Measurements from ENCODE around the gene TBATA. TPM values are rescaled to one million over a fixed set of nuclear protein-coding genes. Genes with fewer than 3 reads are reported as not detected.
A peak's percentile ranks its signal among the peaks of the same experiment; 100 is the strongest.
"Not testable (repeated sequence)": the region's sequence is repeated elsewhere in the genome, so short reads cannot be mapped to it uniquely, and the experiment has no call there.

The TBATA gene
- total and polyA plus RNA-seq, 2 donors: not detected

DNA sequence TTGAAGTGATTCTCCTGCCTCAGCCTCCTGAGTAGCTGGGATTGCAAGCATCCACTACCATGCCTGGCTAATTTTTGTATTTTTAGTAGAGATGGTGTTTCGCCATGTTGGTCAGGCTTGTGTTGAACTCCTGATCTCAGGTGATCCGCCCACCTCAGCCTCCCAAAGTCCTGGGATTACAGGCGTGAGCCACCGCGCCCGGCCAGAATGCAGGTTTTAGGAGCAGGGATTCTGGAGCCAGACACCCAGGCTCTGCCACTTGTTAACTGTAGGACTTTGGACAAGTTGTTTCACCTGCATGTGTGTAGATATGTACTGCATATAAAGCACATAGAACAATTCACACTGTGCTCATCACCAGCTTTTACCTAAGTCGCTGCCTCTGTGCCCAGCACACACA is 14.7 kb downstream of the TBATA start:
- not testable (repeated sequence) for H3K27ac ChIP-seq (ENCODE audit: low read depth); H3K36me3 ChIP-seq (ENCODE audit: insufficient read depth); H3K4me3 ChIP-seq (ENCODE audit: low read depth, low read length); H3K4me1 ChIP-seq (ENCODE audit: insufficient read depth); DNase-seq (ENCODE audit: extremely low spot score)
- WGBS: 97% methylated on average over 7 of the region's 7 CpGs

DNA sequence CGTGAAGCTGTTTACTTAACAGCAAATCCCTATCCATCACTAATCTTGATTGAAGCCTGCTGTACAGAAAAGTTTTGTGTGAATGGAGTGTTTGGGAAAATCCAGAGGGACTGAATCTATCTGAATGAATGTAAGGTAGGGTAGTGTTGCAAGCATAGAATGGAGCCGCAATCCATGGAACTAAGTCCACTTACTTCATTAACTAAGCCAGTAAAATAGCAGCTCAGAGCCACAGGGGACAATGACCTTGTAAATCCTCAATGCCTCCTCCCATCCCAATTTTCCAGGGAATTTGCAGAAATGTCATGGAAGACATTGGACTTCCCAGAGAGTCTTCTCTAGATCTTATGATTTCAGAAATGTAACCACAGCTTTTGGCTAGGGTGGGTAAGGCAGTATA is 15.2 kb downstream of the TBATA start:
- no peaks in the 10 kb centered on the region for H3K4me1 ChIP-seq (ENCODE audit: insufficient read depth)
- no peak overlapping the region for H3K27ac ChIP-seq (ENCODE audit: low read depth)
- DNase-seq (ENCODE audit: extremely low spot score): no peak
- no peaks in the 10 kb centered on the region for H3K36me3 ChIP-seq (ENCODE audit: insufficient read depth)
- no peak overlapping the region for H3K4me3 ChIP-seq (ENCODE audit: low read depth, low read length)
- 75% methylated on average over 2 of the region's 2 CpGs for WGBS

DNA sequence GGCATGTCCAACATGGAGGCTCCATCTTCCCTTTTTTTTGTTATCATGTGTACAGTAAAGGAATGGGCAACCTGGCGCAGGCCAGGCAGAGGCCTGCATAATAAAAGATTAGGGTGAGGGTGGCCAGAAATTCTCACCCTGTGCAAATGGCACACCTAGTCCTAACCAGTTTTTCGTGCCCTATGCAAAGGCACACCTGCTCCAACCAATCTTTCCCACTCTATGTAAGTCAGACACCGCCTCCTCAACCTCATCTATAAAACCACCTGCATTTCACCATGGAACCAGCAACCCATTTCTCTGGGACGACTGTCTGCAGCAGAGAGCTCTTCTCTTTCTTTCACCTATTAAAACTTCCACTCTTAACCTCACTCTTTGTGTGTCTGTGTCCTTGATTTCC is 16.1 kb downstream of the TBATA start:
- no peak for DNase-seq (ENCODE audit: extremely low spot score)
- H3K27ac ChIP-seq (ENCODE audit: low read depth): no peak overlapping the region
- H3K4me1 ChIP-seq (ENCODE audit: insufficient read depth): no peaks in the 10 kb centered on the region
- 93% methylated on average over 4 of the region's 4 CpGs for WGBS
- H3K36me3 ChIP-seq (ENCODE audit: insufficient read depth): no peaks in the 10 kb centered on the region
- H3K4me3 ChIP-seq (ENCODE audit: low read depth, low read length): no peak overlapping the region

DNA sequence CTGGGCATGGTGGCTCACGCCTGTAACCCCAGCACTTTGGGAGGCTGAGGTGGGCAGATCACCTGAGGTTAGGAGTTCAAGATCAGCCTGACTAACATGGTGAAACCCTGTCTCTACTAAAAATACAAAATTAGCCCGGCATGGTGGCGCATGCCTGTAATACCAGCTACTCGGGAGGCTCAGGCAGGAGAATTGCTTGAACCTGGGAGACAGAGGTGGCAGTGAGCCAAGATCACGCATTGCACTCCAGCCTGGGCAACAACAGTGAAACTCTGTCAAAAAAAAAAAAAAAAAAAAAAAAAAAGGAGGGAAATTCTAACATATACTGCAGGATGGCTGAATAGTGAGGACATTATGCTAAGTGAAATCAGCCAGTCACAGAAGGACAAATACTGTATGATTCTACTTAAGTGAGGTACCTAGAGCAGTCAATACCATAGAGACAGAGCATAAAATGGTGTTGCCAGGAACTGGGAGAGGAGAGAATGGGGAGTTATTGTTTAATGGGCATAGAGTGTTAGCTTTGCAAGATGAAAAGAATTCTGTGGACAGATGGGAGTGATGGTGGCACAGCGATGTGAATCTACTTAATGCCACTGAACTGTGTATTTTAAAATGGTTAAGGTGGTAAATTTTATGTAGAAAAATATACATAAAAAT is 17.0 kb downstream of the TBATA start:
- WGBS: 80% methylated on average over 6 of the region's 6 CpGs
- not testable (repeated sequence) for H3K4me1 ChIP-seq (ENCODE audit: insufficient read depth); H3K4me3 ChIP-seq (ENCODE audit: low read depth, low read length); DNase-seq (ENCODE audit: extremely low spot score); H3K36me3 ChIP-seq (ENCODE audit: insufficient read depth); H3K27ac ChIP-seq (ENCODE audit: low read depth)

DNA sequence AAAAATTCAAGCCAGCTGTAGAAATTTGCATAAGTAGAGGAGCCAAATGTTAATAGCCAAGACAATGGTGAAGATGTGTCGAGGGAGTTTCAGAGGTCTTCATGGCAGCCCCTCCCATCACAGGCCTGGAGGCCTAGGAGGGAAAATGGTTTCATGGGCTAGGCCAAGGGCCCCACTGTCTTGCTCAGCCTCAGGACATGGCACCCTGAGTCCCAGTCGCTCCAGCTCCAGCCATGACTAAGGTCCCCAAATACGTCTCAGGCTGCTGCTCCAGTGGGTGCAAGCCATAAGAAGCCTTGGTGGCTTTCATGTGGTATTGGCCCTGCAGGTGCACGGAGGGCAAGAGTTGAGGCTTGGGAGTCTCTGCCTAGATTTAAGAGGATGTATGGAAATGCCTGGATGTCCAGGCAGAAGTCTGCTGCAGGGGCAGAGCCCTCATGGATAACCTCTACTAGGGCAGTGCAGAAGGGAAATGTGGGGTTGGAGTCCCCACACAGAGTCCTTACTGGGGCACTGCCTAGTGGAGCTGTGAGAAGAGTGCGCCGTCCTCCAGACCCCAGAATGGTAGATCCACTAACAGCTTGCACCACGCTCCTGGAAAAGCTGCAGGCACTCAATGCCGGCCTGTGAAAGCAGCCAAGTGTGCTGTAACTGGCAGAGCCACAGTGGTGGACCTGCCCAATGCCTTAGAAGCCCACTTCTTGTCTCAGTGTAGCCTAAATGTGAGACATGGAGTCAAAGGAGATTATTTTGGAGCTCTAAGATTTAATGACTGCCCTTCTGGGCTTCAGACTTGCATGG is 19.2 kb downstream of the TBATA start:
- Histone ChIP-seq H3K4me3 (ENCODE audit: low read depth, low read length) (no peak overlapping the region), H3K4me1 (ENCODE audit: insufficient read depth) (no peaks in the 10 kb centered on the region), H3K36me3 (ENCODE audit: insufficient read depth) (no peaks in the 10 kb centered on the region), H3K27ac (ENCODE audit: low read depth) (no peak overlapping the region)
- WGBS: 96% methylated on average over 8 of the region's 8 CpGs
- DNase-seq (ENCODE audit: extremely low spot score): no peak

DNA sequence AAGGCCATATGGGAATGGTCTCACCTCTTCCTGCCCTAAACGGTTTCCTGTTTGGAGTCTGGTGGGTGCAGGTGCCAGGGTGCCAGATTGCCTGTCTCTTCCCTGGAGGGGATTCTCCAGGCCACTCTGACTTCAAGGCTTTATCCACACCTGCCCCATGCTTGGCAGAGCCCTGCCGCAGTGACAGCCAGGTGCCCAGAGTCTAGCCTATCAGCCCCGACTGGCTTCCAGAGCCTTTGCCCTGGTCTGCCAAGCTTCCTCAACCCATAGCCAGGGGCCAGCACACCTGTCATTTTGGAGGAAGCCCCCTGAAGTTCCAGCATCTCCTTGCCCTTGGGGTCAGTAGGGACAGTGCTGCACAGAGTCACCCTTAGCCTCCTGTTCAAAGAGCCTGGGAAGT is 21.6 kb downstream of the TBATA start:
- no peaks in the 10 kb centered on the region for H3K4me1 ChIP-seq (ENCODE audit: insufficient read depth)
- no peak for DNase-seq (ENCODE audit: extremely low spot score)
- H3K4me3 ChIP-seq (ENCODE audit: low read depth, low read length): no peak overlapping the region
- no peaks in the 10 kb centered on the region for H3K36me3 ChIP-seq (ENCODE audit: insufficient read depth)
- H3K27ac ChIP-seq (ENCODE audit: low read depth): no peak overlapping the region
- 70% methylated on average over 3 of the region's 3 CpGs for WGBS

DNA sequence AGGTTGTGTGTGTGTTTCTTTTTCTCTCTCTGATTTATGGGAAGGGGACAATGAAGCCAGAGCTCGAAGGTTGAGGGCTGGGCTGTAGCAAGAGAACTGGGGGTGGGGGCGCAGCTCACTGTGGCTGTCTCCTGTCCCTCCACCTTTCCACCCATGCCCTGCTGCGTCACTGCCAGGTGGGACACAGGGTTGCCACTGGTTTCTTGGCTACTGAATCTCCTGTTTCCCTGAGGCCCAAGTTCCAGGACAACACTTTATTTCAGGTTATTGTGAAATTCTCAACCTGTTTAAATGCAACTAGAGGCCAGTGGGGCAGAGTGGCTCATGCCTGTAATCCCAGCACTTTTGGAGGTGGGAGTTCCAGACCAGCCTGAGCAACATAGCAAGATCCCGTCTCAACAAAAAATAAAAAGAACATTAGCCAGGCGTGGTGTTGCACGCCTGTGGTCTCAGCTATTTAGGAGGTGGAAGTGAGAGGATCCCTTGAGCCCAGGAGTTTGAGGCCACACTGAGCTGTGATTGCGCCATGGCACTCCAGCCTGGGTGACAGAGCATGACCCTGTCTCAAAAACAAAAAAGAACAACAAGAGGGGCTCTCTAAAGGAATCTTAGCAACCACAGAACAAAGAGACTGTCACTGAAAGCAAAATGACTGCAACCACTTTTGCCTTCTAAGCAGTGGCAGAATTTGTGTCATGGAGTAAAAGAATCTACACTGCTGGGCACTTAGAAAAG is 22.6 kb downstream of the TBATA start:
- no peak overlapping the region for H3K27ac ChIP-seq (ENCODE audit: low read depth)
- no peak for DNase-seq (ENCODE audit: extremely low spot score)
- WGBS: 89% methylated on average over 7 of the region's 7 CpGs

DNA sequence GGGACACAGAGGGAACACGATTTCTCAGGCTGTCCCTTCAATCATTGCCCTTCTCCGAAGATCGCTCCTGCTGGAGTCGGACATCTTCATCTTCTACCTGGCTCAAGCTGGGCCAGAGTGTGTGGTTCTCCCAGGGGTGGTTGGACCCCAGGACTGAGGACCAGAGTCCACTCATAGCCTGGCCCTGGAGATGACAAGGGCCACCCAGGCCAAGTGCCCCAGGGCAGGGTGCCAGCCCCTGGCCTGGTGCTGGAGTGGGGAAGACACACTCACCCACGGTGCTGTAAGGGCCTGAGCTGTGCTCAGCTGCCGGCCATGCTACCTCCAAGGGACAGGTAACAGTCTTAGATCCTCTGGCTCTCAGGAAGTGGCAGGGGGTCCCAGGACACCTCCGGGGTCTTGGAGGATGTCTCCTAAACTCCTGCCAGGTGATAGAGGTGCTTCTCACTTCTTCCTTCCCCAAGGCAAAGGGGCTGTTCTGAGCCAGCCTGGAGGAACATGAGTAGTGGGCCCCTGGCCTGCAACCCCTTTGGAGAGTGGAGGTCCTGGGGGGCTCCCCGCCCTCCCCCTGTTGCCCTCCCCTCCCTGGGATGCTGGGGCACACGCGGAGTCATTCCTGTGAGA is 23.3 kb downstream of the TBATA start:
- Histone ChIP-seq H3K4me1 (ENCODE audit: insufficient read depth) (no peaks in the 10 kb centered on the region), H3K27ac (ENCODE audit: low read depth) (no peak overlapping the region), H3K36me3 (ENCODE audit: insufficient read depth) (no peaks in the 10 kb centered on the region), H3K4me3 (ENCODE audit: low read depth, low read length) (no peak overlapping the region)
- WGBS: 85% methylated on average over 10 of the region's 10 CpGs
- DNase-seq (ENCODE audit: extremely low spot score): no peak

More for the DNA sequence above, 22.6 kb downstream of the TBATA start:
- H3K36me3 ChIP-seq (ENCODE audit: insufficient read depth): no peaks in the 10 kb centered on the region
- no peak overlapping the region for H3K4me3 ChIP-seq (ENCODE audit: low read depth, low read length)
- no peaks in the 10 kb centered on the region for H3K4me1 ChIP-seq (ENCODE audit: insufficient read depth)

DNA sequence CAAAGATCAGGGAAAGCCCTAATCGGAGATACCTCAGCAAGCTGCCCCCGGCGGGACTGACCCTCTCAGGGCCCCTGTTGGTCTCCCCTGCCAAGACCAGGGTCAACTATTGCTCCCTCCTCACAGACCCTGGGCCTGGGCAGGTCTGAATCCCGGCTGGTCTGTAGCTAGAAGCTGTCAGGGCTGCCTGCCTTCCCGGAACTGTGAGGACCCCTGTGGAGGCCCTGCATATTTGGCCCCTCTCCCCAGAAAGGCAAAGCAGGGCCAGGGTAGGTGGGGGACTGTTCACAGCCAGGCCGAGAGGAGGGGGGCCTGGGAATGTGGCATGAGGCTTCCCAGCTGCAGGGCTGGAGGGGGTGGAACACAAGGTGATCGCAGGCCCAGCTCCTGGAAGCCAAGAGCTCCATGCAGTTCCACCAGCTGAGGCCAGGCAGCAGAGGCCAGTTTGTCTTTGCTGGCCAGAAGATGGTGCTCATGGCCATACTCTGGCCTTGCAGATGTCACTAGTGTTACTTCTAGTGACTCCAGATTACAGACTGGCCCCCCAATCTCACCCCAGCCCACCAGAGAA is 24.1 kb downstream of the TBATA start:
- H3K4me3 ChIP-seq (ENCODE audit: low read depth, low read length): no peak overlapping the region
- peak; percentile 41 for DNase-seq (ENCODE audit: extremely low spot score)
- H3K4me1 ChIP-seq (ENCODE audit: insufficient read depth): no peaks in the 10 kb centered on the region
- 77% methylated on average over 7 of the region's 7 CpGs for WGBS
- no peak overlapping the region for H3K27ac ChIP-seq (ENCODE audit: low read depth)
- H3K36me3 ChIP-seq (ENCODE audit: insufficient read depth): no peaks in the 10 kb centered on the region

DNA sequence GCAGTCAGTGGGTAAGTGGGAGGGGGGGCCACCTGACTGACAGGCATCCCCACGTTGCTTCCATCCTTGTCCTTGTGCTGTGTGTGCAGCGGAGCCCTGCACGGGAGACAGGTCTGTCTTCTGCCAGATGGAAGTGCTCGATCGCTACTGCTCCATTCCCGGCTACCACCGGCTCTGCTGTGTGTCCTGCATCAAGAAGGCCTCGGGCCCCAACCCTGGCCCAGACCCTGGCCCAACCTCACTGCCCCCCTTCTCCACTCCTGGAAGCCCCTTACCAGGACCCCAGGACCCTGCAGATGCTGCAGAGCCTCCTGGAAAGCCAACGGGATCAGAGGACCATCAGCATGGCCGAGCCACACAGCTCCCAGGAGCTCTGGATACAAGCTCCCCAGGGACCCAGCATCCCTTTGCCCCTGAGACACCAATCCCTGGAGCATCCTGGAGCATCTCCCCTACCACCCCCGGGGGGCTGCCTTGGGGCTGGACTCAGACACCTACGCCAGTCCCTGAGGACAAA is 24.8 kb downstream of the TBATA start:
- 70% methylated on average over 12 of the region's 12 CpGs for WGBS
- Histone ChIP-seq H3K4me3 (ENCODE audit: low read depth, low read length) (no peak overlapping the region), H3K27ac (ENCODE audit: low read depth) (no peak overlapping the region), H3K4me1 (ENCODE audit: insufficient read depth) (no peaks in the 10 kb centered on the region), H3K36me3 (ENCODE audit: insufficient read depth) (no peaks in the 10 kb centered on the region)
- DNase-seq (ENCODE audit: extremely low spot score): no peak

DNA sequence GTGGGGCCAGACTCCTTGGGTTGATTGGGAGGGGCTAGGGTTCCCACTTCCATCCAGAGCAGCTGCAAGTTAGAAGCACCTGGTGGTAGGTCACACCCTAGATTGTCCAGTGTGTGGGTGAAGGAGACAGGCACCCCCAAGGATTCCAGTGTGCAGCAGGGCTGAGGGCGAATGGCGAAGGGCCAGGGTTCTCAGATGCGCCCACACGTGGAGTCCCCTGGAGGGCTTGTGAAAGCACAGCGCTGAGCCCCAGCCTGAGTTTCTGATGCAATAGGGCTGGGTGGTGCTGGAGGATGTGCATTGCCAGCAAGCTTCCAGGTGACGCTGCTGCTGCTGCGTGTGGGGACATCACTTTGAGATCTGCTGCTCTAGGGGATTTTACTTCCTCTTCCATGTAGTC is 25.4 kb downstream of the TBATA start:
- 61% methylated on average over 7 of the region's 7 CpGs for WGBS
- Histone ChIP-seq H3K4me3 (ENCODE audit: low read depth, low read length) (no peak overlapping the region), H3K4me1 (ENCODE audit: insufficient read depth) (no peaks in the 10 kb centered on the region), H3K27ac (ENCODE audit: low read depth) (no peak overlapping the region), H3K36me3 (ENCODE audit: insufficient read depth) (no peaks in the 10 kb centered on the region)
- DNase-seq (ENCODE audit: extremely low spot score): no peak

DNA sequence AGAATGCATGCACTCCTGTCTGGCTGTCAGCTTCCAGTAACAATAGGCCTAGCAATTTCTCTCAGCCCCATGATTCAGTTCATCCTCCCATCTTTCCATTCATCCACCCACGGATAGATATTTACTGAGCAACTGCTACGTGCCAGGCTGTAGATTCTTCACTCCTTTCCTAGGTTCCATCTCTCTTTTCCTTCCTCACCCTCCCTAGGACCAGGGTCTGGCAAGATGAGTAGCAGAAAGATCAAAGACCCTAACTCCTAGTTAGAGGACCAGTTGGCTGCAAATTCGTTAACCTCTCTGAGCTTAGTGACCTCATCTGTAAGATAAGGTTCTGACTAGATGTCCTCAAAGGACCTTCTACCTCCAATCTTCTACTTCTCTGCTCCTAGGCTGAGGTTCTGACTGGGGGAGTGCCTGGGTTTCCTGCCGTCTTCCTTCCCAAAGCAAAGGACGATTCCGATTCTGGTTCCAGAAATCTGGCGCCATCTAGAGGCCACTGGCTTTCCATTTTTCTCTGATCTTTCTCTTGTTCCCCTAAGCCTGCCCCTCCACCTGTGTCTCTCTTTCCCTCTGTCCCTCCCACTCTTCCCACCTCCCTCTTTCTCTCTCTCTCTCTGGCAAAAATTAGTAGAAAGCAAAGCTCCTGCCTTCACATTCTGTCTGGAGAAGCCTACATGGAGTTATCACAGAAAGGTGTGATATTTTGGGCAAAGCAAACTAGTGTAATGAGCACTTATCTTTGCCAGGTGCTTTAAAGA is 26.2 kb downstream of the TBATA start:
- Histone ChIP-seq H3K4me3 (ENCODE audit: low read depth, low read length) (no peak overlapping the region), H3K36me3 (ENCODE audit: insufficient read depth) (no peaks in the 10 kb centered on the region), H3K4me1 (ENCODE audit: insufficient read depth) (no peaks in the 10 kb centered on the region), H3K27ac (ENCODE audit: low read depth) (no peak overlapping the region)
- 25% methylated on average over 7 of the region's 7 CpGs for WGBS
- DNase-seq (ENCODE audit: extremely low spot score): peak; percentile 61

DNA sequence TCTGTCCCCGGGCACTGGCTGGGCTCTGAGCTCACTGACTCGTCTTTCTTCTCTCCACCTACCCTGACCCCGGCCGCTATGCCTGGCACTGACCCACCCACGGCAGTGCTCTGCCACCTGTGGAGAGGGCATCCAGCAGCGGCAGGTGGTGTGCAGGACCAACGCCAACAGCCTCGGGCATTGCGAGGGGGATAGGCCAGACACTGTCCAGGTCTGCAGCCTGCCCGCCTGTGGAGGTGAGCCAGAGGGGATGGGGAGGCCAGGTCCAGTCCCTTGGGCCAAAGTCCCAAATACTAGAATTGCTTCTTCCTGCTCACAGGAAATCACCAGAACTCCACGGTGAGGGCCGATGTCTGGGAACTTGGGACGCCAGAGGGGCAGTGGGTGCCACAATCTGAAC is 27.3 kb downstream of the TBATA start:
- Histone ChIP-seq H3K4me3 (ENCODE audit: low read depth, low read length) (no peak overlapping the region), H3K4me1 (ENCODE audit: insufficient read depth) (no peaks in the 10 kb centered on the region), H3K36me3 (ENCODE audit: insufficient read depth) (no peaks in the 10 kb centered on the region), H3K27ac (ENCODE audit: low read depth) (no peak overlapping the region)
- no peak for DNase-seq (ENCODE audit: extremely low spot score)
- WGBS: 83% methylated on average over 13 of the region's 13 CpGs

Measured in urinary bladder (tissue), 4 donors.